Muscle layer of duodenum (tissue), 2 donors: ENCODE results near the gene RAG1.

ENCODE experiments used
- H3K27ac ChIP-seq: one replicate; pipeline ENCODE4 v1.7.0; 2013; ENCODE audit warnings: mild to moderate bottlenecking, low read length
- H3K27me3 ChIP-seq: one replicate; pipeline ENCODE4 v1.7.0; 2013; ENCODE audit warnings: low read depth, mild to moderate bottlenecking, control low read depth, low read length
- H3K36me3 ChIP-seq, 2 donors: one replicate each; pipeline ENCODE4 v1.7.0; 2013; ENCODE audit warnings: low read length in 2 of 2, control low read depth in 1 of 2, mild to moderate bottlenecking in 1 of 2; ENCODE audit not compliant: insufficient read depth in 2 of 2, control insufficient read depth in 1 of 2
- H3K4me1 ChIP-seq, 2 donors: one replicate each; pipeline ENCODE4 v1.7.0; 2013; ENCODE audit warnings: low read length in 2 of 2, mild to moderate bottlenecking in 2 of 2, control low read depth in 1 of 2, moderate library complexity in 1 of 2; ENCODE audit not compliant: insufficient read depth in 2 of 2, control insufficient read depth in 1 of 2
- H3K4me3 ChIP-seq, 2 donors: one replicate each; pipeline ENCODE4 v1.7.0; 2013; ENCODE audit warnings: low read length in 2 of 2, low read depth in 1 of 2, mild to moderate bottlenecking in 1 of 2
- H3K9me3 ChIP-seq, 2 donors: one replicate each; pipeline ENCODE4 v1.7.0; 2013; ENCODE audit warnings: low read length in 2 of 2, control low read depth in 1 of 2, mild to moderate bottlenecking in 1 of 2; ENCODE audit not compliant: control insufficient read depth in 1 of 2
- donor health status: healthy.

The RAG1 gene

GRCh38 chr11:36591433-36591832 lies 23.6 kb downstream of the RAG1 start:
- Histone ChIP-seq H3K4me3 (no peak overlapping the region), H3K36me3 (no peaks in the 10 kb centered on the region), H3K4me1 (peaks cover 0 to 11% of the 10 kb centered on the region in 2 donors), H3K9me3 (no peaks in the 10 kb centered on the region), H3K27me3 (no peaks in the 10 kb centered on the region), H3K27ac (no peak overlapping the region)

GRCh38 chr11:36594316-36594989 lies 26.6 kb downstream of the RAG1 start, which contains the start of gene IFTAP:
IFTAP (plus strand) TSS chr11:36594502; CDS start chr11:36610104, 15,602 bp downstream.
- Histone ChIP-seq H3K27me3 (no peaks in the 10 kb centered on the region), H3K9me3 (no peaks in the 10 kb centered on the region), H3K4me3 (peak within 1 kb of the TSS; percentile 94 to 98), H3K27ac (peak within 1 kb of the TSS; percentile 72), H3K36me3 (no peaks in the 10 kb centered on the region), H3K4me1 (peaks cover 0 to 11% of the 10 kb centered on the region in 2 donors)

- Histone ChIP-seq H3K27ac (no peak overlapping the region), H3K27me3 (no peaks in the 10 kb centered on the region), H3K9me3 (no peaks in the 10 kb centered on the region), H3K4me1 (peaks cover 0 to 11% of the 10 kb centered on the region in 2 donors), H3K36me3 (no peaks in the 10 kb centered on the region), H3K4me3 (no peak overlapping the region)
Measured at GRCh38 chr11:36596880-36597279, 29.1 kb downstream of the RAG1 start.

GRCh38 chr11:36598051-36598450 lies 30.2 kb downstream of the RAG1 start, which contains the start of gene RAG2:
RAG2 (minus strand) TSS chr11:36598236; CDS start chr11:36594168, 4,068 bp downstream.
- Histone ChIP-seq H3K4me3 (no peak within 1 kb of the TSS), H3K9me3 (no peaks in the 10 kb centered on the region), H3K27ac (no peak within 1 kb of the TSS), H3K36me3 (no peaks in the 10 kb centered on the region), H3K27me3 (no peaks in the 10 kb centered on the region), H3K4me1 (peaks cover 0 to 11% of the 10 kb centered on the region in 2 donors)

GRCh38 chr11:36600180-36600579 lies 32.4 kb downstream of the RAG1 start:
- no peak overlapping the region for H3K4me3 ChIP-seq
- H3K27me3 ChIP-seq, result no peaks in the 10 kb centered on the region
- no peak overlapping the region for H3K27ac ChIP-seq
- H3K9me3 ChIP-seq, result no peaks in the 10 kb centered on the region
- H3K36me3 ChIP-seq, result no peaks in the 10 kb centered on the region
- H3K4me1 ChIP-seq, result peaks cover 0 to 10% of the 10 kb centered on the region in 2 donors

GRCh38 chr11:36601155-36601554 lies 33.3 kb downstream of the RAG1 start:
- H3K36me3 ChIP-seq, result no peaks in the 10 kb centered on the region

GRCh38 chr11:36602135-36602534 lies 34.3 kb downstream of the RAG1 start:
- Histone ChIP-seq H3K27me3 (no peaks in the 10 kb centered on the region), H3K4me1 (no peaks in the 10 kb centered on the region), H3K4me3 (no peak overlapping the region), H3K9me3 (no peaks in the 10 kb centered on the region), H3K36me3 (no peaks in the 10 kb centered on the region), H3K27ac (no peak overlapping the region)

More at GRCh38 chr11:36601155-36601554, 33.3 kb downstream of the RAG1 start:
- Histone ChIP-seq H3K9me3 (no peaks in the 10 kb centered on the region), H3K4me1 (peaks cover 0 to under 1% of the 10 kb centered on the region in 2 donors), H3K27me3 (no peaks in the 10 kb centered on the region), H3K27ac (no peak overlapping the region), H3K4me3 (no peak overlapping the region)

- H3K4me1 ChIP-seq, result no peaks in the 10 kb centered on the region
- no peaks in the 10 kb centered on the region for H3K36me3 ChIP-seq
- H3K27me3 ChIP-seq, result no peaks in the 10 kb centered on the region
- H3K4me3 ChIP-seq, result no peak overlapping the region
- no peak overlapping the region for H3K27ac ChIP-seq
- no peaks in the 10 kb centered on the region for H3K9me3 ChIP-seq
Measured at GRCh38 chr11:36605221-36606216, 37.7 kb downstream of the RAG1 start.

GRCh38 chr11:36608491-36609199 lies 40.8 kb downstream of the RAG1 start:
- no peaks in the 10 kb centered on the region for H3K36me3 ChIP-seq
- H3K27me3 ChIP-seq, result no peaks in the 10 kb centered on the region
- H3K4me3 ChIP-seq, result no peak overlapping the region
- no peaks in the 10 kb centered on the region for H3K4me1 ChIP-seq
- no peaks in the 10 kb centered on the region for H3K9me3 ChIP-seq
- H3K27ac ChIP-seq, result no peak overlapping the region

- H3K27me3 ChIP-seq, result no peaks in the 10 kb centered on the region
- H3K4me1 ChIP-seq, result no peaks in the 10 kb centered on the region
- H3K4me3 ChIP-seq, result no peak overlapping the region
- no peaks in the 10 kb centered on the region for H3K36me3 ChIP-seq
- H3K9me3 ChIP-seq, result no peaks in the 10 kb centered on the region
- H3K27ac ChIP-seq, result no peak overlapping the region
Measured at GRCh38 chr11:36609383-36609782, 41.6 kb downstream of the RAG1 start.

- Histone ChIP-seq H3K4me1 (peaks cover 0 to 11% of the 10 kb centered on the region in 2 donors), H3K36me3 (no peaks in the 10 kb centered on the region), H3K27ac (no peak overlapping the region), H3K9me3 (no peaks in the 10 kb centered on the region), H3K27me3 (no peaks in the 10 kb centered on the region), H3K4me3 (no peak overlapping the region)
Measured at GRCh38 chr11:36615826-36616225, 48.0 kb downstream of the RAG1 start.
